Measurements from ENCODE around the gene KMT2C.
"Not testable (repeated sequence)": the region's sequence is repeated elsewhere in the genome, so short reads cannot be mapped to it uniquely, and the experiment has no call there.

KMT2C gene

DNA sequence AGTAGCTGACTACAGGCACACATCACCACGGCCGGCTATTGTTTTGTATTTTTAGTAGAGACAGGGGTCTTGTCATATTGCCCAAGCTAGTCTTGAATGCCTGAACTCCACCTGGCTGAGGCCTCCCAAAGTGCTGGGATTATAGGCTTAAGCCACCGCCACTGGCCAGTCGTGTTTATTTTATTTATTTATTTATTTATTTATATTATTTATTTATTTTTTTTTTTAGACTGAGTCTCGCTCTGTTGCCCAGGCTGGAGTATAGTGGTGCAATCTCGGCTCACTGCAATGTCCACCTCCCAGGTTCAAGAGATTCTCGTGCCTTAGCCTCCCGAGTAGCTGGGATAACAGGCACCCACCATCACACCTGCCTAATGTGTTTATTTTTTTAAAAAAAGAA, 6.0 kb upstream of the KMT2C start:
- DNase-seq (ENCODE audit: low read depth), result not testable (repeated sequence)

DNA sequence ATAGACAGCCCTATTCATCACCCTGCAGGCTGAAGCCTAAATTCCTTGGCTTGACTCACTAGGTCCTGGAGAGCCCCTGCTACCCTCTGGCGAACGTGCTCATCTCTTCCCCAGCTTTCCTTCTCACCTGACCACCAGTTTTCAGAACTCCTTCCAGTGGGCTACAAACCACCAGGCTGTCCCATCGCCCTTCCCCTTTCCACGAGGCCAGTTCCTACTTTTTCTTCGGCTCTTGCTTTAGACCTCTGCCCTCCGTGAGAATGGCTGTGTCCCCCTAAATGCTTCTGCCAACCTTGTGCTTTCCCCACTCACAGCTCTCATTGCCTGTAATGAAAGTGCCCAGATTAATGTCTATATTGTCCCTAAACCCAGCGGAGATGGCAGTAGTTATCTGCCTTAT, 5.4 kb upstream of the KMT2C start:
- not testable (repeated sequence) for DNase-seq (ENCODE audit: low read depth)

DNA sequence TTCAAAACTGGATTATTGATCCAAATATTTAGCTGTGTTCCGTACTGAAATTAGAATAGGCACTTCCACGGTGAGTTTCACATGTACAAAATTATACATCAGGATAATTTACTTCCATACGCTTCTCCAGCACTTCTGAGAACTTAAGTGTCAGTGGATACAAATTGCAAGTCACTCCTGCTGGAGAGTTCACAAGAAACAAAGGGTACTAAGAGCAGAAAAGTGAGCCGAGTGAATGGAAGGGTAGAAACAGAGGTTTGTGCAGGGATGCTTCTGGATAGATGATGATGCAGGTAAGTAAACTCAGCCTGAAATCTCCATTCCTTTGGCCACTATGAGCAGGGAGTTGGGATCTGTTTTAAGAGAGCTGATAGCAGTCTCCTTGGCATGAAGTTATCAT, 2.2 kb upstream of the KMT2C start:
- not testable (repeated sequence) for DNase-seq (ENCODE audit: low read depth)

DNA sequence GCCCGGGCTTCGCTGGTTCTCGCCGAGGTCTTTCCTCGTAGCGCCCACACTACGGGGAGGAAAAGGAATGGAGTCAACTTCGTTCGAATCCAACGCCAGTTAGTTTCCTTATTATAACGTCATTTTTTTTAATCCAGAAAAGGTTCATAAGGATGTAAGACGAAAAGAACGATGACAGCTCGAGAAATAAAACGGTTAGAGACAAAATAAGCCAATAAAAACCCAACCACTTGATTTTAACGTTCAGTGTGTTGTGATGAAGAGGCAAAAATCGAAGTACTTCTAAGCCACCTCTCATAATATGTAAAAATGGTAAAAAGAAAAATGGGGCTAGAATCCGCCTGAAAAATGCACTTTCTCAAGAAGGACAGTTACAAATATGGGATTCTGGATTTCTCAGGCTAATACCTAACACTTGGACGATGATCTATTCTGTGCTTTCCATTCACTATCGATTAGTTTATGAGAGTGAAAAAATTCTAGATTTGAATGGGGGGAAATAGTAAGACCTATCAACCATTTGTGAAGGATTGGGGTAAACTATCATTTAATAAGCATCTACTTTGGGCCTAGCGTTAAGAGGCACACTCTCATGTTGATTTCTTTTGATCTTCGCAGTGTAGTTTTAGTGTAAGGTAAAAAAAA, 1.2 kb upstream of the KMT2C start:
- not testable (repeated sequence) for DNase-seq (ENCODE audit: low read depth)

DNA sequence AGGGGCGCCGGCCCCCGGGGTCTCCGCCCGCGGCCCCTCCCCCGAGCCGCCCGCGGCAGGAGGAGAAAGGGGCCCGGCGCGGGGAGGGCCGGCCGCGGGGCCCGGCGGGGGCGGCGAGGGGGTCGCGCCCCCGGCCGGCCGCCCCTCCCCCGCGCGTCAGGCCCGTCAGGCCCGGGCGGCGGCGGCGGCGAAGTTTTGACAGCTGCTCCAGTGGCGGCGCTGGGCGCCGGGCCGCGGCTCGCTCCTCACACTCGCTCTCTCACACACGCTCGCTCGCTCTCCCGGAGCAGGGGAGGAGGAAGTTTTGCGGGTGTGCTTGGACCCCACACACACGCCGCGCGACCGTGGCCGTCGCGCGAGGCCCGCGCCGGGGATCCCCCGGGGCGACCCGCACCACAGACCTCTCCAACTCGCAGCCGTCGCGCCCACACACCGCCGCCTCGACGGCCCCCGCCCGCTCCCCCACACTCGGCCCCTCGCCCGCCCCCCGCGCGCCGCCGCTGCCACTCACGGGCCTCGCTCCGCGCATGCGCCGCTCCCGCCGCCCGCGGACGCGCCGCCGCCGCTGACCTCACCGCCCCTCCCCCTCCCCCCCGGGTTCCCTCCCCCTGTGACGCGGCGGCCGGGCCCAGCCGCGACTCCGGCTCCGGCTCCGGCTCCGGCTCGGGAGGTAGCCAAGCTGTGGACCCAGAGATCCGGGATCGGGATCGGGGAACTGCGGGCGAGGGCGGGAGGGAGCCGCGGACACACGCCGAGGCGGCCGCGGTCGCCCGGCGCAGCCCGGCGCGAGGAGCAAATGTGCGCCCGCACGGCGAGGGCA, 518 bp upstream of the KMT2C start:
- DNase-seq (ENCODE audit: low read depth), result peak; percentile 87

DNA sequence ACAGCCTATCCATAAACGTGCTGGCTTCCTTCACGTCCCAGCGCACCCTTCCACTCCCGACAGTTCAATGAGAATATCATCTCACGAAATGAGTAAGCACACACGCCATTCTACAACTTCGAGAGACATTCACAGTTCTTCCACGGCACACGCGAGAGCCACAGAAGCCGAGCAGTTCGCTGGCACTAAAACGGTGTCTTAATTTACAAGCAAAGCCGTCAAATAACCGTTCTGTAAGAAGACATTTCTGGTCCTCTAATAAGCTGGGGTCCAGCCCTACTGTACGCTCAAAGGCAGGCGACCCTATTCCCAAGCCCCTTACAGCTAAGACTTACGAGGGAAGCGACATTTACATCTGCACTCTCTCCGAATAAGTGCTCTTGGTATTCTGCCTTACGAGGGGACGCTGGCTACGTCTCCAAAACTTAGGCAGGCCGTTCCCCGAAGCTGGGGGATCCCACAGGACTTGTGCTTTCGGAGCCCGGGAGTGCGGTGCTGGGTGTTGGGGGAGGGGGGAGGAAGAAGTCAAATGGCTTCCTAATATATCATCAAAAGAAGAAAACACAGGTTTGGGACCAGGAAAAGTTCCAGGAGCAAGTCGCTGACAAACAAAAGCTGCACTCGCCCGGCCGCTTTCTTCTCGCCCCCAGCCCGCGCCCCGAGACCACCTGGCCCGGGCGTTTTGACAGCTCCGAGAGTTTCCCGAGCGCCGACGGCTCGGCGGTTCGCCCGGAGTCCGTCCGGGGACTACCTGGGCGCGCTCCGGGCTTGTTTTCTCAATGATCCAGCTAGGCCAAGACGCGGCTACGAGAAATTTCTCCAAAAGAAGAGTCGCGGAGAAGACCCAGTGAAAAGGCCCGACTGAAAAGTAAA, 1.1 kb downstream of the KMT2C start:
- not testable (repeated sequence) for DNase-seq (ENCODE audit: low read depth)

DNA sequence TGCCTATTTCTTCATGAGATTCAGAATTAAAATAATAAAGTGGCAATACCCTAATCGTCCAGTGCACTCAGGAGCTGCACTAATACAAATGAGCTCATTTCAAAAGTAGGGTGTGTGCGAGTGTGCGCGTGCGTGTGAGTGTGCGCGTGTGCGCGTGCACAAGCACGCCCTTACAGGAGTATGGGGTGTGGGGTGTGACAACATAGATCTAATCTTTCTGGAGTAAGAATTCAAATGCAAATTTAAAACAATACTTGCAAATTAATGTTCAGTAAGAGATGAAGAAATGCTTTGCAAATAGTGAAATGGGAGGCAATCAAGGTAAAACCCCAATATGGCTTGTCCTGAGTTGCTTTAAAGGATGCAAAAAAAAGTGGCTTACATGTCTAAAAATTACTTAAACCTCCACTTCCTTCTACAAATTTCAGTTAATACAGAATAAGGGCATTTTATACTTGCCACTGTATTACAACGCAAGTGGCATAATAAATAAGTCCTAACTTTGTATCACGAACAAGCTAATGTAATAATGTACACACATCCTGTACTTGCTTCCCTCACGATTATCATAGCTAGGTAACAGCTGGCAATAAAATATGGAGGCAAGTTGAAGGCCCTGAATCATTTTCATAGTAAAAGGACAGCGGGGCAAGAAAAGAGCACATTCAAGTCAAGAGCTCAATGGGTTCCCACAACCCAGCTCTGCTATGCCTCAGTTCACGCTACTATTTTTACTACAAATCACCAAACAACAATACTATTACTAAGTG, 1.9 kb downstream of the KMT2C start:
- peak; percentile 56 for DNase-seq (ENCODE audit: low read depth)

DNA sequence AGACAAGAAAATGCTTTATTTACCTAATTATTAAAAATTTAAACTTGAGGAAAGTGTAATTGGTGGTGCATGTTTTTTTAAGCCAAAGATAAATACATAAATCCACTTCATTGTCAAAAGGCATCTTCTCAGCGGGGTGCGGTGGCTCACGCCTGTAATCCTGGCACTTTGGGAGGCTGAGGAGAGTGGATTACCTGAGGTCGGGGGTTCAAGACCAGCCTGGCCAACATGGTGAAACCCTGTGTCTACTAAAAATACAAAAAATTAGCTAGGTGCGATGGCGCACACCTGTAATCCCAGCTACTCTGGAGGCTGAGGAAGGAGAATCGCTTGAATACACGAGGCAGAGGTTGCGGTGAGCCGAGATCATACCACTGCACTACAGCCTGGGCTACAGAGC, 3.1 kb downstream of the KMT2C start:
- not testable (repeated sequence) for DNase-seq (ENCODE audit: low read depth)

DNA sequence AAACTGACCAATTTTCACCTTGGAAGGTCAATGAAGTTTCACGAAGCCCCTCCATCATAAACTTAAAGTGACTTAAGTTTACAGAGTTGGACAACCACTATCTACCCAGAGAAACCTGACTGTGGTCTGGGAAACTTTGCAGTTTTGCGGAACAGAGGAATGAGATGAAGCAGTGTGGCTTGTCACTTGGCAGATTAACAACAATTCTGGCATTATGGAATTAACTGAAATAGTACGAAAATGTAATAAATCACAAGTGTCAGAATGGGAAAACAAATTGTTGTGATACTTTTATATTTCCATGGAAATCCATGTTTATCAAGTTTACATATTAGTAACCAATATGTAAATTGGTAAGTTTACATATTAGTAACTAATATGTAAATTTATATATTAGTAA, 4.9 kb downstream of the KMT2C start:
- no peak for DNase-seq (ENCODE audit: low read depth)

DNA sequence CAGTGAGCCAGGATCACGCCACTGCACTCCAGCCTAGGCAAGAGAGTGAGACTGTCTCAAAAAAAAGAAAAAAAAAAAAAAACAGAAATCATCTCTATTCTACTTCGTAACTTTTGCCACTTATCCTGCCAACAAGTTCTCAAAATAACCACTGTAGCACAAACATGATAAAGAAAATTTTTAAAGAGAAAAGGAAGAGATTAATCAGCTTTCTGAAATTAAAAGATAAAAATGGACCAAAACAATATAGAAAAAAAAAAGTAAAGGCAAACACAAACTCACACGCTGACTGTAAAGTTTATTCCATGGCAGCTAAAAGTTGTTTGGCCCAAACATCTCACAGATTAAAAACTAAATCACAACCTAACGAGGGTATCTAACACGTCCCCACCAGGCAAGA, 5.7 kb downstream of the KMT2C start:
- not testable (repeated sequence) for DNase-seq (ENCODE audit: low read depth)

DNA sequence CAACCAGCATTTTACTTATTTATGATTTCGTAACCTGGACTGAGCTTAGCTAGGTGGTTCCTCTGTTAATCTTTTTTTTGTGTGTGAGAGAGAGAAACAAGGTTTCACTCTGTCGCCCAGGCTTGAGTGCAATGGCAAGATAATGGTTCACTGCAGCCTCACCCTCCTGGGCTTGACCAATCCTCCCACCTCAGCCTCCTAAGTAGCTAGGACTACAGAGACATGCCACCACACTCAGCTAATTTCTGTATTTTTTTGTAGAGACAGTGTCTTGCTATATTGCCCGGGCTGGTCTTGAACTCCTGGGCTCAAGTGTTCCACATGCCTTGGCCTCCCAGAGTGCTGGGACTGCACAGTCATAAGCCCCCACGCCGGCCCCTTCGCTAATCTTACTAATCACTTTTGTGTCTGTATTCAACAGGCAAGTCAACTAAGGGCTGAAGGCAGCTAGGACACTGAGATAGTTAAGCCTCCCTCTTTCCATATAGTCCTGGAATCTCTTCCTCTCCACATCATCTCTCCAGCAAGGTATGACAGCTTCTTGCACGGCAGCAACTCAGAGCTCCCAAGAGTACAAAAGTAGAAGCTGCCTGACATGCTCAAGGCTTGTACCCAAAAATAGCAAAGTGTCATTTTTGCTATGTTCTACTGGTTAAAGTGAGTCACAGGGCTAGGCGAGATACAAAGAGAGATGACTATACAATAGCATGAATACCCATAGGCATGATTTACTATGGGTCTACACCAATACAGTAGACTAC, 11.3 kb downstream of the KMT2C start:
- DNase-seq (ENCODE audit: low read depth), result no peak

DNA sequence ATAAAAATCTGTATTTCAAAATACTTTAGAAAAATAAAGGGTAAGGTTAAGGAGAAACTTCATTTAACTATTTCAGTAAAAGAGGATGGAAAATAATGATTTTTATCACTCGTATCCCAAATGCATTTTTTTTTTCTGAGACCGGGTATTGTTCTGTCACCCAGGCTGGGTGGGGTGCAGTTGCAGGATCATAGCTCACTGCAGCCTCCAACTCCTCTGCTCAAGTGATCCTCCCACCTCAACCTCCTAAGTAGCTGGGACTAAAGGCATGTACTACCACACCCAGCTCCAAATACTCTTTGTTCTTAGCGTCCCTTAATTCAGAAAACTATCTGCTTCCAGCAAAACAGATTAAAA, 11.8 kb downstream of the KMT2C start:
- DNase-seq (ENCODE audit: low read depth), result no peak

DNA sequence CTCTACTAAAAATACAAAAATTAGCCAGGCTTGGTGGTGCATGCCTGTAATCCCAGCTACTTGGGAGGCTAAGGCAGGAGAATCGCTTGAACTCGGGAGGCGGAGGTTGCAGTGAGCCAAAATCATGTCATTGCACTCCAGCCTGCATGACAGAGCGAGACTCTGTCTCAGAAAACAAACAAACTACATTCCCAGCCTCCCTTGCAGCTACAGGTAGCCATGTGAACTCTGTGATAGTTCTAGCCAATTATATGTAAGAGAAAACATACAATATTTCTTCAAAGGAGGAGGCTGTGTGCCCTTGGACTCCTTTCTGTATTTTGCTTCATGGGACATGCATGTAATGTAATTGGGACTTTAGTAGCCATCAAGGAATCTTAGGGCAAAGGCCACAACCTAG, 12.6 kb downstream of the KMT2C start:
- not testable (repeated sequence) for DNase-seq (ENCODE audit: low read depth)

DNA sequence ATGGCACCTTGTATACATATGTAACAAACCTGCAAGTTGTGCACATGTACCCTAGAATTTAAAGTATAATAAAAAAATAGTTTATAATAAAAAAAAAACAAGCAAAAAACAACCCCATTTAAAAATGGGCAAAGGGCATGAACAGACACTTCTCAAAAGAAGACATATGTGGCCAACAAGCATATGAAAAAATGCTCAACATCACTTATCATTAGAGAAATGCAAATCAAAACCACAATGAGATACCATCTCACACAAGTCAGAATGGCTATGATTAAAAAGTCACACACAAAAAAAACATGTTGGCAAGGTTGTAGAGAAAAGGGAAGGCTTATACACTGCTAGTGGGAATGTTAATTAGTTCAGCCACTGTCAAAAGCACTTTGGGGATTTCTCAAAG, 14.9 kb downstream of the KMT2C start:
- DNase-seq (ENCODE audit: low read depth), result not testable (repeated sequence)

DNA sequence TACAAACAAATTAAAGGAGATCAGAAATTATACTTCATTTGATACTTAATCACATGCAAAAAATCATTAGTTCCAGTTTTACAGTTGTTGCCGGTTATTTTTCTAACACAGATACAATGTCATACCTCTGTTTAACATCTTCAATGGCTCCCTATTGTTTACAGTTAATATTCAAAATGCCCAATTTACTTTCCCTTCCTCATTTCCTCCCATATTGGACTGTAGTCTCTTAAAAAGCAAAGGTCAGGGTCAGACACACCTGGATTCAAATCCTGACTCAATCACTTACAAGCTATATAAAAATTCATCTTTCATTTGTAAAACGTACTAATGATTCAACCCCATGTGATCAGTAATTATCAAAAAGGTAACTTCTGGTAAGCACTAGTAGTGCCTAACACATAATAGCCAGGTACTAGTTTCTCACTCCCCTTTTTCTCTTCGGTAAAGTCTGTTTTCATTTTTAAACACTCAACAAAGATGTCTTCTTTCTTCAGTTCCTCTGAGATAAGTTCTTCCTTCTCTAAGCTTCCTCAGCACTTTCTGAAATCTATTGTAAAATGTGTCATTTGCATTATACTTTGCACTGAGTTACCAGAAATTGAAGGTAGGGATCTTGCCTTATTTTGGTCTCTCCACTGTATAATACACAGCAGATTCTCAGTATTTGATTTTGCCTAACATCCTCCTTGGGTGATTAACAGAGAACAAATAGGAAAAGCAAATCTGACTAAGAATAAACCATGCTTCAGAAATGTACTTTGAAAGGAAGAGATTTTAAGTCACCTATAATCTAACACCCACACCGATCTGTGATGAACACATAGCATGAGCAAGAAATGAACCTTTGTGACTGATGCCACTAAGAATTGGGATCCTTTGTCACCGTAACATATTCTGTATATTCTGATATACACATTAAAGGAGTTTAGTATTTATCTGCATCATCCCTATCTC, 16.1 kb downstream of the KMT2C start:
- no peak for DNase-seq (ENCODE audit: low read depth)

DNA sequence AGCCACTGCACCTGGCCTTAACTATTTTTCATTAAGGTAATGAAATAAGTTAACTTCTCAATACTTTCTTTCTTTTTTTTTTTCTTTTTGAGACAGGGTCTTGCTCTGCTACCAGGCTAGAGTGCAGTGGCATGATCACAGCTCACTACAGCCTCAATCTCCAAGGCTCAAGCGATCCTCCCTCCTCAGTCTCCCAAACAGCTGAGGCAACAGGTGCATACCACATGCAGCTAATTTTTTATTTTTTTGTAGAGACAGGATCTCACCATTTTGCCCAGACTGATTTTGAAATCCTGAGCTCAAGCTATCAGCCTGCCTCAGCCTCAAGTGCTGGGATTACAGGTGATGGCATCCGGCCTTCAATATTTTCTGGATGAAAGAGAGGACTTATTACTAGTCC, 21.0 kb downstream of the KMT2C start:
- no peak for DNase-seq (ENCODE audit: low read depth)

DNA sequence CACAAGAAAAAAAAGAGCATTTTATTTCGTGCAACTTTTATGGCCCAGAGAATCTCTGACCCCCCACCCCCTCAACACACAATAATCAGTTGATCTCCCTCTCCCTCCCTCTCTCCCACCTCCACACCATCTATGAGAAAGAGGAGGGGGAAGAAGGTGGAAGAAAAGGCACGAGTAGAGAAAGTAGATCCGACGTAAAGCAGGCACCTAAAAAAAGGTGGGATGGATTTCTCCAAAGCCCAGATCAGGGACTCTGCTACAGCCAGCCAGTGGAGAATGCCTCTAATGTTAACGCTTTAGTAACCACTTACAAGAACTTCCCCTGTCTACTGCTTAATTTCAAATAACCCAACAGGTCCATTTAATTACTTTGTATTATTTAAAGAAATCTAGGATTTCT, 24.4 kb downstream of the KMT2C start:
- DNase-seq (ENCODE audit: low read depth), result no peak

DNA sequence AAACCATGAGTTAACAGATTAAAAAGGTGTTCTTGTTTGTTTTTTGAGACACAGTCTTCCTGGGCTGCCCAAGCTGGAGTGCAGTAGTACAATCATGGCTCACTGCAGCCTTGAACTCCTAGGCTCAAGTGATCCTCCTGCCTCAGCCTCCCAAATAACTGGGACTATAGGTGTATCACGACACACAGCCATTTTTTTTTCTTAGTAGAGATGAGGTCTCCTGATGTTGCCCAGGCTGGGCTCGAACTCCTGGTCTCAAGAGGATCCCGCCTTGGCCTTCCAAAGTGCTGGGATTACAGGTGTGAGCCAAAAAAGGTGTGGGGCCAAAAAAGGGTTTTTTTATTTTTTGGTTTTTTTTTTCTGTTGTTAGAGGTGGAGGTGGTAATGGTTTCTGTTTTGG, 29.3 kb downstream of the KMT2C start:
- no peak for DNase-seq (ENCODE audit: low read depth)

DNA sequence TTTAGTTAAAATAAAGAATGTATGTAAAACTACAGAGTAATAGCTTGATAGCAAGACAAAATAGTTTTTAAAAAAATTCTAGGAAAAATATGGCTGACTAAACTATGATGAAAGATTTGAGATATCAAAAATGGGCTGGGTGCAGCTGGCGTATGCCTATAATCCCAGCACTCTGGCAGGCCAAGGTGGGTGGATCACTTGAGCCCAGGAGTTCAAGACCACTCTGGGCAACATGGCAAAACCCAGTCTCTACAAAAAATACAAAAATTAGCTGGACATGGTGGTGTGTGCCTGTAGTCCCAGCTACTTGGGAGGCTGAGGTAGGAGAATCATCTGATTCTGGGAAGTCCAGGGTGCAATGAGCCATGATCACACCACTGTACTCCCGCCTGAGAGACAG, 29.8 kb downstream of the KMT2C start:
- not testable (repeated sequence) for DNase-seq (ENCODE audit: low read depth)

DNA sequence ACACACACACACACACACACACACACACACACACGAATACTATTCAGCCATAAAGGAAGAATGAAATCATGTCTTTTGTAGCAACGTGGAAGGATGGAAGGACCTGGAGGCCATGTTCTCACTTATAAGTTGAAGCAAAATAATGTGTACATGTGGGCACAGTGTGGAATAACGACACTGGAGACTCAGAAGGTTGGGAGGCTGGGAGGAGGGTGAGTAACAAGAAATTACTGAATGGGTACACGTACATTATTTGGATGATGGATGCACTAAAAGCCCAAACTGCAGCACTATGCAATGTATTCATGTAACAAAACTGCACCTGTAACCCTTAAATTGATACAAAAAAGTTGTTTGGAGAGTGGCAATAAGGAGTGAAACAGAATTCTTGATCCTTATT, 32.1 kb downstream of the KMT2C start:
- no peak for DNase-seq (ENCODE audit: low read depth)
